ENCODE data around the gene DPY19L2.

The DPY19L2 gene

DNA sequence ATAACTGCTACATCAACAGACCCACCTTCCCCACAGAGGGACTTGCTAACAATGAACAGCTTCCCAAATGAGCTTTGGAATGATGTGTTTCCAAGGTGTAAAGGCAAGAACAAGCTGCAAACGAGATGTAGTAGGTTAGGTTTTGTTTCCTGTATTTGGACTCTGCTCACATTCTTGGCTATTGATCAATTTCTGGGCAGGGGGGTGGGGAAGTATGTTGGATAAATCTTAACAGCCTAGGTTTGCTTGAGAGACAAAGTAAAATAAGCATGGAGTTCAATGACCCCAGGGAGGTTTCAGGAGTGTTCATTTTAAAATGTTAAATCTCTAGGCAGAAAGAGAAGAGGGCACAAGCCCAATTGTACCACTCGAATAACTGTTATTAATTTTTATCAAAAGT, 146.6 kb downstream of the DPY19L2 start:
- no peak for DNase-seq
